GM18519 (cell line): ENCODE results near the gene ERVK3-1.
"Not testable (repeated sequence)": the region's sequence is repeated elsewhere in the genome, so short reads cannot be mapped to it uniquely, and the experiment has no call there.

Experiments used
- ATAC-seq: cut with Tn5 transposase; IDR thresholded peaks from one replicate; pipeline ENCODE4 v1.9.1; 2021; ENCODE audit warnings: mild to moderate bottlenecking, moderate library complexity; ENCODE audit not compliant: unreplicated experiment, low FRiP score

ERVK3-1 gene, protein sequence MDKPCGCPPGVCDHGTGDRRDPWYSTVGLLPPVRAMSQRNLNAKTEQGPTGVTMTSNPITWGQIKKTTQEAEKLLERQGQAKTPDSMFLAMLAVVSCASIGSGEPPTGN

GRCh38 chr19:58305065-58305931, at the start of gene ERVK3-1:
TSS of gene ERVK3-1 (plus strand) at chr19:58305377. CDS start at chr19:58312169, 6,792 bp downstream.
- peak; percentile 92 for ATAC-seq

DNA sequence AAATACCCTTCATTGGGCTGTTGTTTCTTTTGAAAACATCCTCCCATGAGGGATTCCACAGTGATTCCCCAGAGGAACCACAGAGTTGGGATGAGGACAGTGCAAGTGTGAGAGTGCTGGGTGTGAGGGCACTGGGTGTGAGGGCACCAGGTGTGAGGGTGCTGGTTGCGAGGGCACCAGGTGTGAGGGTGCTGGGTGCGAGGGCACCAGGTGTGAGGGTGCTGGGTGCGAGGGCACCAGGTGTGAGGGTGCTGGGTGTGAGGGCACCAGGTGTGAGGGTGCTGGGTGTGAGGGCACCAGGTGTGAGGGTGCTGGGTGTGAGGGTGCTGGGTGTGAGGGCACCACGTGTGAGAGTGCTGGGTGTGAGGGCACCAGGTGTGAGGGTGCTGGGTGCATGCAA, 46.9 kb upstream of the ERVK3-1 start:
- ATAC-seq: not testable (repeated sequence)

- ATAC-seq: no peak
Observed at GRCh38 chr19:58261600-58261967, 43.6 kb upstream of the ERVK3-1 start.

GRCh38 chr19:58261968-58262921, 42.9 kb upstream of the ERVK3-1 start:
- no peak for ATAC-seq

GRCh38 chr19:58262922-58263296, 42.3 kb upstream of the ERVK3-1 start:
- ATAC-seq: no peak

- no peak for ATAC-seq
Observed at GRCh38 chr19:58265100-58265499, 40.1 kb upstream of the ERVK3-1 start.

- no peak for ATAC-seq
Observed at GRCh38 chr19:58268344-58268743, 36.8 kb upstream of the ERVK3-1 start.

DNA sequence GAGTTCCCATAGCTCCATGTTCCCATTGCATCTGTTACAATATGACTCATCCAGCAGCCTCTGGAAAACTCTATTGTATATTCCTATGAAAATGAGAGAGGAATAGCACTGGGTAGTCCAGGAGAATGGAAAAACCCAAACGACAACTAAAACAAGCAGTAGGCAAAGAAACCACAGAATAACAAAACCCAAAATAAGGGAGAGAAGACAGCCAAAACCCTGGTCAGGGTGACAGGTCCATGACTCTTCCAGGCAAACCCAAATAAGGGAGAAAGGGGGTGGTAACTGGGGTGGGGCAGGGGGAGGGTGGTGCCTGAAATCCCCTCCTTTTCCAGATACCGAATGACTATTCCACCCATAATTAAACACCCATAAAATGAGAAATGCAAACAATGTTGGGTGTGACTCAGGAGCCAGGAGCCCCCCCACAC, 30.4 kb upstream of the ERVK3-1 start:
- ATAC-seq: no peak

GRCh38 chr19:58275564-58275963, 29.6 kb upstream of the ERVK3-1 start:
- ATAC-seq: no peak

DNA sequence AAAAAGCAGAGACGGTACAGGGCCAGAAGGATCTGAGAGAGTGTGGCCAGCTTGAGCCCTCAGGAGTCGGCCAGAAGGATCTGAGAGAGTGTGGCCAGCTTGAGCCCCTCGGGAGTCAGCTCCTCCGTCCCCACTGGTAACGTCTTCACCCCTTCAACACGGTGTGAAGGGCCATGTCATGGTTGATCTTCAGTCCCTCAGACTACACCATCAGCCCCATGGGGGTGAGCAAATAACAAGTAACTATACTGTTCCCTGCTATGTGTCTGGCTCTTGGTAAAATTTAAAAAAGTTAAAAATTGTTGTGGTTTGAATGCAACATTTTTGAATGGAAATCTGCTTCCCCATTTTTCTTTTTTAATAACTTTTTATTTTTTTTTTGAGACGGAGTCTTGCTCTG, 28.0 kb upstream of the ERVK3-1 start:
- ATAC-seq: no peak

GRCh38 chr19:58277748-58278540, 27.2 kb upstream of the ERVK3-1 start:
- ATAC-seq: no peak

GRCh38 chr19:58278541-58279041, 26.6 kb upstream of the ERVK3-1 start, which contains the start of gene ZNF8:
TSS of gene ZNF8 (plus strand) at chr19:58278955. CDS start at chr19:58279082, 127 bp downstream.
- peak; percentile 90 for ATAC-seq

GRCh38 chr19:58279042-58279924, 25.9 kb upstream of the ERVK3-1 start:
- no peak for ATAC-seq

DNA sequence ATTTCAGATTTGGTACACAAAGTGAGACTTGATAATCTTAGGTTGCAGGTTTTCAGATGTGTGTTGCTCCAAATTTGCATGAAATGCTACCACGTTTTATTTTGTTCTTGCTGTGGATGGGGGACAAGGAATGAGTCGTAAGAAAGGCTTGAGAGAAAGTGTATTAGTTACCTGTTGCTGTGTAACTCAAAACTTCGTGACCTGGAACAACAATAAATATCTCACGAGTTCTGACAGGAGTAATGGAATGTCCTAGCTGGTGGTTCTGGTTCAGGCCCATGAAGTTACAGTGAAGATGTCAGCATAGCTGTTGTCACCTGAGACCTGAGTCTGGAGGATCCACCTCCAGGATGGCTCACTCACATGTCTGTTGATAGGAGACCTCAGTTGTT, 25.3 kb upstream of the ERVK3-1 start:
- ATAC-seq: no peak

- no peak for ATAC-seq
Observed at GRCh38 chr19:58284199-58284598, 21.0 kb upstream of the ERVK3-1 start.

DNA sequence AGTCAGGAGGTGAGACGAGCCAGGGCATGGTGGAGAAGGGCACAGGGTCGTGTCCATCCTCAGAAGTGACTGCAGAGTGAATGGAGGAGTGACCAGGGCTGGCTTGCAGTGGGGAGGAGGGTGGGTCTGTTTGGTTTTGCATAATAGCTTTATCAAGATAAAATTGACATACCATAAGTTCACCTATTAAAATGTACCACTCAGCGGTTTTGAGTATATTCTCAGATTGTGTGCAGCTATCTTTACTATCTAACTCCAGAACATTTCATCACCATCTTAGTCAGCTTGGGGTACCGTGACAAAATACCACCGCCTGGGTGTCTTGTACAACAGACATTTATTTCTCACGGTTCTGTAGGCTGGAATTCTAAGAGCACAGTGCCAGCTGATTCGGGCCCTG, 13.2 kb upstream of the ERVK3-1 start:
- no peak for ATAC-seq

- no peak for ATAC-seq
Observed at GRCh38 chr19:58294743-58295374, 10.3 kb upstream of the ERVK3-1 start.

GRCh38 chr19:58296104-58296503, 9.1 kb upstream of the ERVK3-1 start:
- no peak for ATAC-seq

DNA sequence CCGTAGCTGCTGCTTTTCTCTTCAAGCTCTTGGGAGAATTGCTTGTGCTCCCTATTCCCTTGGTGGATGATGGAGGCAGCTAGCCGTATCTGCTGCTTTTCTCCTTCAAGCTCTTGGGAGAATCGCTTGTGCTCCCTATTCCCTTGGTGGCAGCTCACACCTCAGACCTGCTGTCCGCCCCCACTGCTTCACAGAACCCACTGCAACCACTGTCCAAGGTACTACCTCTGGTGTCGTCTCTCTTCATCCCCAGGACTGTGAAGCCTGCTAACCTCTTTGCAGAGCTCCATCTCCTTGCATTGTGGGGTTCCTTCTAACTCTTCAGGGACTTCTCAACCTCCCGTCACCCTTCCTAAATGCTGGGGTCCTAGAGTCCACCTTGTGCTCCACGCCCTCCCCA, 4.6 kb upstream of the ERVK3-1 start:
- ATAC-seq: no peak
